GM10847 (cell line): ENCODE results near the gene JAG1.

Experiments
- POLR2A ChIP-seq: IDR thresholded peaks from 2 replicates; pipeline ENCODE4 v1.6.1; 2011; ENCODE audit not compliant: insufficient read length; ENCODE audit errors: extremely low read depth

JAG1 gene

GRCh38 chr20:10679269-10679668 lies 5.5 kb upstream of the JAG1 start:
- TF ChIP-seq POLR2A, result no peak

GRCh38 chr20:10676518-10676917 lies 2.7 kb upstream of the JAG1 start:
- no peak for TF ChIP-seq POLR2A

- no peak for TF ChIP-seq POLR2A
Observed at GRCh38 chr20:10675450-10675848, 1.6 kb upstream of the JAG1 start.

GRCh38 chr20:10674684-10675449 lies 1.1 kb upstream of the JAG1 start:
- TF ChIP-seq POLR2A, result no peak

GRCh38 chr20:10673176-10673841 lies 490 bp downstream of the JAG1 start:
- no peak for TF ChIP-seq POLR2A

- no peak for TF ChIP-seq POLR2A
Observed at GRCh38 chr20:10672624-10673127, 1.1 kb downstream of the JAG1 start.

- TF ChIP-seq POLR2A, result no peak
Observed at GRCh38 chr20:10671919-10672623, 1.7 kb downstream of the JAG1 start.

- no peak for TF ChIP-seq POLR2A
Observed at GRCh38 chr20:10671221-10671918, 2.4 kb downstream of the JAG1 start.

GRCh38 chr20:10670501-10671220 lies 3.1 kb downstream of the JAG1 start:
- TF ChIP-seq POLR2A, result no peak

GRCh38 chr20:10669843-10670446 lies 3.9 kb downstream of the JAG1 start:
- no peak for TF ChIP-seq POLR2A

GRCh38 chr20:10668677-10669368 lies 5.0 kb downstream of the JAG1 start:
- no peak for TF ChIP-seq POLR2A

- no peak for TF ChIP-seq POLR2A
Observed at GRCh38 chr20:10667560-10668167, 6.1 kb downstream of the JAG1 start.

- TF ChIP-seq POLR2A, result no peak
Observed at GRCh38 chr20:10667077-10667401, 6.8 kb downstream of the JAG1 start.

- TF ChIP-seq POLR2A, result no peak
Observed at GRCh38 chr20:10666221-10667076, 7.3 kb downstream of the JAG1 start.
